ENCODE measurements around the gene TMCO4. TPM values are rescaled to one million over a fixed set of nuclear protein-coding genes. Genes with fewer than 3 reads are reported as not detected.

TMCO4 gene
- total and polyA plus RNA-seq, 2 donors (not counting 3 experiments of a cell fraction or from before 2014, with no cell fraction given), result 7.6 to 10.3 TPM

GRCh38 chr1:19844731-19845495 is 45.2 kb upstream of the TMCO4 start:
- ChIA-PET CTCF (interaction anchor here (0.7 to 1.4 kb wide), 2 partner anchors 84 to 140 kb away, joined by 4 to 5 read pairs; no protein-coding TSS in a partner anchor), POLR2A (no interaction called here)
- no peaks in the 10 kb centered on the region for H3K9me3 ChIP-seq (replicated peaks; ENCODE audit: control insufficient read depth, insufficient read depth, low read length)
- H3K4me3 ChIP-seq (replicated peaks in 1 of 3; ENCODE audit: insufficient read depth in 1 of 3, low read depth in 1 of 3, low read length in 3 of 3), result no peak overlapping the region
- DNase-seq (ENCODE audit: low read depth, low spot score) (peak; percentile 15), FAIRE-seq (no peak)
- H3K4me2 ChIP-seq (ENCODE audit: insufficient read depth, low read length), result no peak overlapping the region
- no peaks in the 10 kb centered on the region for H3K4me1 ChIP-seq (ENCODE audit: control insufficient read depth, extremely low read depth, insufficient read depth, low read length)
- H3K9ac ChIP-seq (replicated peaks; ENCODE audit: extremely low read depth, insufficient read depth, low read length), result no peak overlapping the region
- H3K36me3 ChIP-seq (ENCODE audit: control insufficient read depth in 2 of 2, extremely low read depth in 1 of 2, insufficient read depth in 2 of 2, low read length in 2 of 2), result no peaks in the 10 kb centered on the region
- H3K27me3 ChIP-seq (ENCODE audit: control insufficient read depth in 2 of 2, insufficient read depth in 2 of 2, low read length in 2 of 2), result peaks cover 3 to 5% of the 10 kb centered on the region in 2 experiments
- H3K27ac ChIP-seq (ENCODE audit: insufficient read depth, low read depth, low read length), result no peak overlapping the region
- no peaks in the 10 kb centered on the region for H3K9me1 ChIP-seq (replicated peaks; ENCODE audit: control insufficient read depth, extremely low read depth, insufficient read depth, low read length)
- TF ChIP-seq GATA2 (IDR thresholded peaks at IDR 0.05; ENCODE audit: insufficient read depth, insufficient read length, low read depth, low read length) (no peak), POLR2A (IDR thresholded peaks at IDR 0.05; ENCODE audit: low read depth, low read length) (no peak), MYC (IDR thresholded peaks at IDR 0.05; ENCODE audit: low read depth, low read length) (no peak), FOS (IDR thresholded peaks at IDR 0.05; ENCODE audit: borderline replicate concordance, insufficient read depth, low read length) (no peak), EZH2 (IDR thresholded peaks at IDR 0.05; ENCODE audit: borderline replicate concordance, low read depth, low read length, severe bottlenecking) (no peak), CTCF (IDR thresholded peaks at IDR 0.05; ENCODE audit: extremely low read depth in 1 of 2, insufficient read depth in 1 of 2, low read depth in 1 of 2, low read length in 2 of 2) (no peak), JUN (IDR thresholded peaks at IDR 0.05; ENCODE audit: borderline replicate concordance, insufficient read depth, insufficient read length, low read depth) (no peak), POLR2AphosphoS5 (IDR thresholded peaks at IDR 0.05; ENCODE audit: insufficient read depth, low read depth, low read length) (no peak)
- TF ChIP-seq, protein P1, sequence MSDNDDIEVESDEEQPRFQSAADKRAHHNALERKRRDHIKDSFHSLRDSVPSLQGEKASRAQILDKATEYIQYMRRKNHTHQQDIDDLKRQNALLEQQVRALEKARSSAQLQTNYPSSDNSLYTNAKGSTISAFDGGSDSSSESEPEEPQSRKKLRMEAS (IDR thresholded peaks at IDR 0.05; ENCODE audit: insufficient read depth, insufficient read length), result no peak
- no peak overlapping the region for H2AFZ ChIP-seq (ENCODE audit: low read depth, low read length)
- no peaks in the 10 kb centered on the region for H4K20me1 ChIP-seq (replicated peaks; ENCODE audit: control insufficient read depth, extremely low read depth, insufficient read depth, low read length)
- dilution Hi-C loops (cut with MboI; ENCODE audit: extremely low pct_ligation_motif_present, low sequenced_read_pairs), result no loop called here
- intact Hi-C loops (cut with micrococcal nuclease), result no loop called here
- H3K79me2 ChIP-seq (ENCODE audit: control insufficient read depth, insufficient read depth, low read length), result no peaks in the 10 kb centered on the region
- BruUV-seq (replicated peaks), result no TSS peak
